Ectodermal cell (in vitro differentiated cells): Measurements from ENCODE around the gene MEA1.

ENCODE experiments used
- H3K27ac ChIP-seq: 2 replicates; pipeline ENCODE4 v1.7.0; 2013; ENCODE audit warnings: mild to moderate bottlenecking, low read depth, low read length; ENCODE audit not compliant: insufficient read depth, poor library complexity, severe bottlenecking
- H3K27me3 ChIP-seq: 2 replicates; pipeline ENCODE4 v1.7.0; 2013; ENCODE audit warnings: mild to moderate bottlenecking, low read length; ENCODE audit not compliant: insufficient read depth, control insufficient read depth, poor library complexity, severe bottlenecking
- H3K36me3 ChIP-seq: one replicate; pipeline ENCODE4 v1.7.0; 2013; ENCODE audit warnings: low read length; ENCODE audit not compliant: control insufficient read depth, insufficient read depth
- H3K4me1 ChIP-seq: one replicate; pipeline ENCODE4 v1.7.0; 2013; ENCODE audit warnings: low read length; ENCODE audit not compliant: control insufficient read depth, insufficient read depth
- H3K4me3 ChIP-seq: 2 replicates; pipeline ENCODE4 v1.7.0; 2013; ENCODE audit warnings: low read depth, low read length, control low read depth; ENCODE audit not compliant: insufficient read depth
- H3K9me3 ChIP-seq: 2 replicates; pipeline ENCODE4 v1.7.0; 2013; ENCODE audit warnings: mild to moderate bottlenecking, low read length, moderate library complexity; ENCODE audit not compliant: control insufficient read depth
- WGBS, 2 experiments: methylation state at CpG; one replicate each; pipeline ENCODE4 v1.1.7; 2013; ENCODE audit warnings: missing lambda C conversion rate in 2 of 2; 5-methylcytosine and 5-hydroxymethylcytosine counted together

Gene MEA1

GRCh38 chr6:42974919-42975505, 38.7 kb downstream of the MEA1 start:
- H3K4me3 ChIP-seq, result no peak overlapping the region
- H3K27ac ChIP-seq, result no peak overlapping the region
- no peaks in the 10 kb centered on the region for H3K36me3 ChIP-seq
- no peaks in the 10 kb centered on the region for H3K9me3 ChIP-seq
- H3K27me3 ChIP-seq, result no peaks in the 10 kb centered on the region
- H3K4me1 ChIP-seq, result peaks cover 3% of the 10 kb centered on the region
- WGBS, 2 experiments, result 93 to 94% methylated on average over 5 of the region's 5 CpGs

GRCh38 chr6:42973926-42974325, 39.8 kb downstream of the MEA1 start:
- H3K9me3 ChIP-seq, result no peaks in the 10 kb centered on the region
- H3K27me3 ChIP-seq, result no peaks in the 10 kb centered on the region
- H3K4me3 ChIP-seq, result no peak overlapping the region
- H3K27ac ChIP-seq, result no peak overlapping the region
- no peaks in the 10 kb centered on the region for H3K36me3 ChIP-seq
- WGBS, 2 experiments, result 94 to 95% methylated on average over 3 of the region's 3 CpGs
- peaks cover 3% of the 10 kb centered on the region for H3K4me1 ChIP-seq

GRCh38 chr6:42971746-42972327, 41.9 kb downstream of the MEA1 start:
- H3K27ac ChIP-seq, result no peak overlapping the region
- WGBS, 2 experiments, result 91 to 95% methylated on average over 3 of the region's 3 CpGs

GRCh38 chr6:42970871-42971612, 42.7 kb downstream of the MEA1 start:
- H3K27ac ChIP-seq, result no peak overlapping the region
- no peaks in the 10 kb centered on the region for H3K27me3 ChIP-seq
- WGBS, 2 experiments, result 94 to 96% methylated on average over 4 of the region's 4 CpGs
- H3K36me3 ChIP-seq, result no peaks in the 10 kb centered on the region
- H3K9me3 ChIP-seq, result no peaks in the 10 kb centered on the region
- no peak overlapping the region for H3K4me3 ChIP-seq
- no peaks in the 10 kb centered on the region for H3K4me1 ChIP-seq

More at GRCh38 chr6:42971746-42972327, 41.9 kb downstream of the MEA1 start:
- Histone ChIP-seq H3K27me3 (no peaks in the 10 kb centered on the region), H3K36me3 (no peaks in the 10 kb centered on the region), H3K4me1 (no peaks in the 10 kb centered on the region), H3K4me3 (no peak overlapping the region), H3K9me3 (no peaks in the 10 kb centered on the region)

GRCh38 chr6:42969934-42970333, 43.8 kb downstream of the MEA1 start:
- Histone ChIP-seq H3K27ac (no peak overlapping the region), H3K4me1 (no peaks in the 10 kb centered on the region), H3K4me3 (no peak overlapping the region), H3K36me3 (no peaks in the 10 kb centered on the region), H3K9me3 (no peaks in the 10 kb centered on the region), H3K27me3 (no peaks in the 10 kb centered on the region)
- 88 to 91% methylated on average over 4 of the region's 4 CpGs for WGBS, 2 experiments

- H3K4me3 ChIP-seq, result no peak overlapping the region
- 94 to 96% methylated on average over 2 of the region's 2 CpGs for WGBS, 2 experiments
Measured at GRCh38 chr6:42969431-42969830, 44.3 kb downstream of the MEA1 start.

GRCh38 chr6:42968783-42969182, 45.0 kb downstream of the MEA1 start:
- Histone ChIP-seq H3K9me3 (no peaks in the 10 kb centered on the region), H3K27me3 (no peaks in the 10 kb centered on the region), H3K36me3 (no peaks in the 10 kb centered on the region), H3K27ac (no peak overlapping the region), H3K4me1 (no peaks in the 10 kb centered on the region), H3K4me3 (no peak overlapping the region)
- 91 to 92% methylated on average over 4 of the region's 4 CpGs for WGBS, 2 experiments

More at GRCh38 chr6:42969431-42969830, 44.3 kb downstream of the MEA1 start:
- H3K9me3 ChIP-seq, result no peaks in the 10 kb centered on the region
- no peaks in the 10 kb centered on the region for H3K4me1 ChIP-seq
- H3K27me3 ChIP-seq, result no peaks in the 10 kb centered on the region
- no peaks in the 10 kb centered on the region for H3K36me3 ChIP-seq
- H3K27ac ChIP-seq, result no peak overlapping the region

- Histone ChIP-seq H3K27ac (no peak overlapping the region), H3K4me1 (no peaks in the 10 kb centered on the region), H3K4me3 (no peak overlapping the region), H3K36me3 (no peaks in the 10 kb centered on the region), H3K9me3 (no peaks in the 10 kb centered on the region), H3K27me3 (no peaks in the 10 kb centered on the region)
- 93 to 97% methylated on average over 12 of the region's 12 CpGs for WGBS, 2 experiments
Measured at GRCh38 chr6:42968126-42968701, 45.5 kb downstream of the MEA1 start.

- H3K4me3 ChIP-seq, result no peak overlapping the region
- no peak overlapping the region for H3K27ac ChIP-seq
- no peaks in the 10 kb centered on the region for H3K36me3 ChIP-seq
- H3K9me3 ChIP-seq, result no peaks in the 10 kb centered on the region
- no peaks in the 10 kb centered on the region for H3K27me3 ChIP-seq
- 92 to 94% methylated on average over 11 of the region's 11 CpGs for WGBS, 2 experiments
- no peaks in the 10 kb centered on the region for H3K4me1 ChIP-seq
Measured at GRCh38 chr6:42967228-42967627, 46.5 kb downstream of the MEA1 start.

- Histone ChIP-seq H3K4me3 (no peak overlapping the region), H3K9me3 (no peaks in the 10 kb centered on the region), H3K36me3 (no peaks in the 10 kb centered on the region), H3K27me3 (peaks cover 6% of the 10 kb centered on the region), H3K4me1 (no peaks in the 10 kb centered on the region), H3K27ac (no peak overlapping the region)
- WGBS, 2 experiments, result 90 to 91% methylated on average over 7 of the region's 7 CpGs
Measured at GRCh38 chr6:42966571-42966970, 47.2 kb downstream of the MEA1 start.
